HepG2 (cell line): Measurements from ENCODE around the gene BBOX1. TPM values are rescaled to one million over a fixed set of nuclear protein-coding genes. Genes with fewer than 3 reads are reported as not detected.
A peak's percentile ranks its signal among the peaks of the same experiment; 100 is the strongest.

Experiments
- ATAC-seq: fragments of 200-7000 bp; cut with Tn5 transposase; 3 replicates; pipeline ENCODE4 v1.9.1; 2020; ENCODE audit warnings: mild to moderate bottlenecking, moderate library complexity
- BruUV-seq: library from RNA; stranded (reverse); fragments of 400-500 nt; replicated peaks from 2 replicates; lab custom pipeline; 2021; lab: Mats Ljungman, UMichigan
- CTCF ChIA-PET: fragments of 300-600 bp; formaldehyde crosslinking; extraction: SDS; loops from one replicate; lab custom pipeline; 2021; ENCODE audit warnings: low total read pairs, inconsistent platforms, low intra/inter-chr PET ratio; lab: Yijun Ruan, JAX
- POLR2A ChIA-PET: fragments of 350-600 bp; sonication (Branson Sonifier 250); formaldehyde crosslinking; loops from one replicate; lab custom pipeline; 2020; ENCODE audit warnings: antibody characterized with exemption, inconsistent platforms; lab: Yijun Ruan, JAX
- DNase-seq: peaks from one replicate; pipeline ENCODE4 v3.0.0-alpha.2; 2015; ENCODE audit warnings: low spot score
- FAIRE-seq: peaks from 3 replicates; lab custom pipeline; 2011; peaks lifted over from hg19 to GRCh38; lab: Jason Lieb, UNC
- H2AFZ ChIP-seq: one replicate; pipeline ENCODE4 v1.6.1; 2011; ENCODE audit warnings: low read length, inconsistent platforms
- H3K27ac ChIP-seq: fragments of 300-600 bp; 3 replicates; pipeline ENCODE4 v1.8.0; 2011; ENCODE audit warnings: mixed run types, mild to moderate bottlenecking, mixed read lengths, low read length, inconsistent platforms; ENCODE audit not compliant: insufficient read depth; ENCODE audit errors: extremely low read length
- H3K27me3 ChIP-seq, 2 experiments: fragments of 200-600 bp in 1 of 2; 2 replicates in 1 of 2; 3 replicates in 1 of 2; pipeline versions ENCODE4 v1.6.0 to v1.8.0; 2011; ENCODE audit warnings: low read length in 2 of 2, mild to moderate bottlenecking in 2 of 2, moderate library complexity in 2 of 2, inconsistent platforms in 1 of 2; ENCODE audit not compliant: insufficient read depth in 2 of 2, control insufficient read depth in 1 of 2
- H3K36me3 ChIP-seq, 2 experiments: fragments of 200-600 bp in 1 of 2; replicated peaks in 1 of 2; 2 replicates in 1 of 2; 3 replicates in 1 of 2; pipeline versions ENCODE4 v1.5.1 to v1.8.0; 2011; ENCODE audit warnings: low read length in 2 of 2, inconsistent platforms in 1 of 2; ENCODE audit not compliant: insufficient read depth in 2 of 2, control insufficient read depth in 1 of 2
- H3K4me1 ChIP-seq: 2 replicates; pipeline ENCODE4 v1.5.1; 2012; ENCODE audit warnings: low read length, inconsistent platforms; ENCODE audit not compliant: insufficient read depth
- H3K4me2 ChIP-seq: 2 replicates; pipeline ENCODE4 v1.6.0; 2011; ENCODE audit warnings: low read depth, low read length, inconsistent platforms
- H3K4me3 ChIP-seq, 3 experiments: fragments of 200-600 bp in 1 of 3; sonication (generic), shearing (Covaris generic) in 1 of 3; replicated peaks in 1 of 3; 2 replicates each; pipeline ENCODE4 v1.5.1; 2011 to 2016; ENCODE audit warnings: low read length in 3 of 3, inconsistent platforms in 2 of 3, low read depth in 2 of 3, mild to moderate bottlenecking in 2 of 3, control low read depth in 1 of 3, mixed read lengths in 1 of 3; ENCODE audit not compliant: insufficient read depth in 1 of 3
- H3K79me2 ChIP-seq: one replicate; pipeline ENCODE4 v1.6.1; 2011; ENCODE audit warnings: low read length, inconsistent platforms; ENCODE audit not compliant: insufficient read depth
- H3K9ac ChIP-seq: 2 replicates; pipeline ENCODE4 v1.6.0; 2011; ENCODE audit warnings: mild to moderate bottlenecking, low read depth, low read length, inconsistent platforms; ENCODE audit not compliant: insufficient read depth
- H3K9me3 ChIP-seq: 2 replicates; pipeline ENCODE4 v1.5.1; 2012; ENCODE audit warnings: mild to moderate bottlenecking, low read length
- H4K20me1 ChIP-seq: 2 replicates; pipeline ENCODE4 v1.6.0; 2011; ENCODE audit warnings: inconsistent platforms, mild to moderate bottlenecking, low read length, moderate library complexity; ENCODE audit not compliant: insufficient read depth
- ATF7 ChIP-seq, 2 experiments: fragments of 450-650 bp in 1 of 2; sonication (generic) in 1 of 2; formaldehyde crosslinking in 1 of 2; IDR thresholded peaks; 2 replicates each; pipeline versions ENCODE4 v1.4.0 to v1.6.1; 2016 to 2020; ENCODE audit warnings: antibody characterized with exemption in 1 of 2, mild to moderate bottlenecking in 1 of 2, missing genetic modification reagents in 1 of 2
- CREB1 ChIP-seq, 2 experiments: fragments of 450-650 bp in 1 of 2; IDR thresholded peaks; 2 replicates each; pipeline ENCODE4 v1.6.1; 2016 to 2017; ENCODE audit warnings: control low read depth in 1 of 2, mild to moderate bottlenecking in 1 of 2, missing compliant biosample characterization in 1 of 2, missing genetic modification characterization in 1 of 2
- E2F1 ChIP-seq: sonication (generic); formaldehyde crosslinking; IDR thresholded peaks from 2 replicates; pipeline ENCODE4 v1.5.0; 2020; ENCODE audit warnings: missing genetic modification reagents
- ELF1 ChIP-seq: sonication (generic); formaldehyde crosslinking; IDR thresholded peaks from 2 replicates; pipeline ENCODE4 v1.4.0; 2020; ENCODE audit warnings: missing genetic modification reagents
- MYNN ChIP-seq: sonication (generic); formaldehyde crosslinking; IDR thresholded peaks from 2 replicates; pipeline ENCODE4 v1.4.0; 2020; ENCODE audit warnings: mild to moderate bottlenecking, low read depth, missing genetic modification reagents
- RFX3 ChIP-seq: IDR thresholded peaks from 2 replicates; pipeline ENCODE4 v1.6.1; 2016; ENCODE audit warnings: missing biosample characterization, missing genetic modification reagents
- ZFP1 ChIP-seq: IDR thresholded peaks from 2 replicates; pipeline ENCODE4 v1.6.1; 2016
- ZMYM3 ChIP-seq: sonication (generic); formaldehyde crosslinking; IDR thresholded peaks from 2 replicates; pipeline ENCODE4 v1.5.1; 2020; ENCODE audit warnings: mild to moderate bottlenecking, missing genetic modification reagents
- WGBS: methylation state at CpG from one replicate; pipeline ENCODE4 v1.1.6; 2017; ENCODE audit warnings: low lambda C conversion rate; 5-methylcytosine and 5-hydroxymethylcytosine counted together
- in situ Hi-C: cut with HindIII; loops from 2 replicates; pipeline ENCODE4 v1.10.0; 2017; ENCODE audit warnings: low pct_unique_long_range_greater_than_20kb; ENCODE audit not compliant: extremely low pct_ligation_motif_present
- intact Hi-C: fragments of 100-400 bp; cut with micrococcal nuclease; formaldehyde crosslinking; loops from one replicate; pipeline ENCODE4 v1.10.0; 2022; ENCODE audit not compliant: unreplicated experiment
- polyA plus RNA-seq, 8 experiments: library from polyadenylated mRNA; depleted of rRNA in 3 of 8; stranded (reverse) in 7 of 8; unstranded in 1 of 8; fragments of >200 nt; fragmentation: Illumina TruSeq in 4 of 8; extraction: Trizol in 4 of 8; gene quantifications; 2 replicates each; pipeline versions ENCODE4 v1.2.1 to v1.2.3, GENCODE V29; 2011 to 2016; ENCODE audit warnings: low read depth in 4 of 8, missing spikeins in 1 of 8, mixed read lengths in 1 of 8; ENCODE audit not compliant: insufficient read depth in 1 of 8
- total RNA-seq, 5 experiments: library from RNA; depleted of rRNA; stranded (reverse); fragments of >200 nt; fragmentation: Illumina TruSeq; extraction: Trizol; gene quantifications; 2 replicates each; pipeline ENCODE4 v1.2.3, GENCODE V29; 2016; ENCODE audit warnings: low read depth in 1 of 5

The BBOX1 gene
- total and polyA plus RNA-seq, 2 of the 13 experiments (the other 11 are each of a cell fraction or from before 2014, with no cell fraction given), result not detected

- DNase-seq, result no peak
- no TSS peak for BruUV-seq
- Histone ChIP-seq H3K4me3 (no peak overlapping the region), H3K79me2 (no peaks in the 10 kb centered on the region), H2AFZ (no peak overlapping the region), H4K20me1 (no peaks in the 10 kb centered on the region), H3K9me3 (no peaks in the 10 kb centered on the region), H3K4me2 (no peak overlapping the region), H3K36me3 (no peaks in the 10 kb centered on the region), H3K27ac (no peak overlapping the region), H3K9ac (no peak overlapping the region), H3K4me1 (no peaks in the 10 kb centered on the region), H3K27me3 (no peaks in the 10 kb centered on the region)
- WGBS, result 21% methylated on average over 2 of the region's 2 CpGs
- ChIA-PET POLR2A (no interaction called here), CTCF (interaction anchor here (0.8 to 2.8 kb wide), 5 partner anchors 120 to 862 kb away, joined by 3 to 53 read pairs (median 5); no protein-coding TSS in a partner anchor)
- no peak for FAIRE-seq
- no peak for TF ChIP-seq RFX3 (CRISPR knock-in tag)
- TF ChIP-seq MYNN (CRISPR knock-in tag), result no peak
- TF ChIP-seq ELF1 (CRISPR knock-in tag), result no peak
- no peak for TF ChIP-seq ZFP1 (CRISPR knock-in tag)
- no peak for TF ChIP-seq ZMYM3 (CRISPR knock-in tag)
- peak; percentile 31; the same call in 1 of the 2 replicates for TF ChIP-seq ATF7 (IDR thresholded peaks at IDR 0.05)
- TF ChIP-seq ATF7 (CRISPR knock-in tag; IDR thresholded peaks at IDR 0.05), result no peak
- TF ChIP-seq CREB1 (IDR thresholded peaks at IDR 0.05), result peak; percentile 82
- TF ChIP-seq CREB1 (CRISPR knock-in tag; IDR thresholded peaks at IDR 0.05), result no peak
- TF ChIP-seq E2F1, result no peak
- intact Hi-C loops (loop anchor here (1.0 to 10.0 kb wide), 3 partner anchors 115 to 635 kb away; partner anchors contain the start of gene BBOX1), in situ Hi-C loops (loop anchor here (5.0 to 25.0 kb wide), 2 partner anchors 402 to 872 kb away; no protein-coding TSS in a partner anchor)
- ATAC-seq, result no peak
Measured at GRCh38 chr11:27159335-27159679, 118.7 kb downstream of the BBOX1 start.
